Bronchial epithelial cell (primary cell): ENCODE data around the gene ATG10. TPM values are rescaled to one million over a fixed set of nuclear protein-coding genes. Genes with fewer than 3 reads are reported as not detected.
"Not testable (repeated sequence)": the region's sequence is repeated elsewhere in the genome, so short reads cannot be mapped to it uniquely, and the experiment has no call there.

Experiments
- DNase-seq: peaks from one replicate; pipeline ENCODE4 v3.0.0-alpha.2; 2010; ENCODE audit warnings: low read depth
- FAIRE-seq: peaks from 2 replicates; lab custom pipeline; 2011; peaks lifted over from hg19 to GRCh38; lab: Jason Lieb, UNC
- H3K27me3 ChIP-seq: 2 replicates; pipeline ENCODE4 v1.5.1; 2011; ENCODE audit warnings: low read length; ENCODE audit not compliant: control insufficient read depth, insufficient read depth
- H3K36me3 ChIP-seq: 2 replicates; pipeline ENCODE4 v1.5.1; 2011; ENCODE audit warnings: low read length; ENCODE audit not compliant: control insufficient read depth, insufficient read depth
- H3K4me3 ChIP-seq: 2 replicates; pipeline ENCODE4 v1.5.1; 2011; ENCODE audit warnings: mild to moderate bottlenecking, low read depth, low read length, control low read depth
- total RNA-seq: library from RNA; depleted of rRNA; stranded (reverse); fragments of >200 nt; gene quantifications from 2 replicates; pipeline ENCODE4 v1.2.1, GENCODE V29; 2014
- TF ChIP-seq, protein P1 (sequence below): IDR thresholded peaks from 2 replicates; pipeline ENCODE4 v1.5.1; 2011; ENCODE audit warnings: mild to moderate bottlenecking, moderate library complexity, low read length, control low read depth, inconsistent platforms; ENCODE audit not compliant: insufficient read depth, severe bottlenecking

Gene ATG10
- total RNA-seq, 1 donor from 2014 or later, result 9.7 TPM

DNA sequence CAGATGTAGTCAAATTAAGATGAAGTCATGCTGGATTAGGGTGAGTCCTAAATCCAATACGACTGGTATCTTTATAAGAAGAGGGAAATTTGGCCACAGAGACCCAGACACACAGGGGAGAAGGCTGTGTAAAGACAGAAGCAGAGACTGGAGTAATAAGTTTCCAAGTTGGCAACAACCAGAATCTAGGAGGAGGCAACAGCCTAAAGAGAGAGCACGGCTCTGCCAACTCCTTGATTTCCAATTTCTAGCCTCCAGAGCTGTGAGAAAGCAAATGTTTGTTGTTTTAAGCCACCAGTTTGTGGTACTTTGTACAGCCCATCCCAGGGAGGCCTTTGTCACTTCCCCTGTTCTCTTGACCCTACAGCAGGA lies 74.4 kb downstream of the ATG10 start:
- DNase-seq, result no peak
- Histone ChIP-seq H3K27me3 (no peaks in the 10 kb centered on the region), H3K4me3 (no peak overlapping the region), H3K36me3 (no peaks in the 10 kb centered on the region)
- TF ChIP-seq, protein P1, sequence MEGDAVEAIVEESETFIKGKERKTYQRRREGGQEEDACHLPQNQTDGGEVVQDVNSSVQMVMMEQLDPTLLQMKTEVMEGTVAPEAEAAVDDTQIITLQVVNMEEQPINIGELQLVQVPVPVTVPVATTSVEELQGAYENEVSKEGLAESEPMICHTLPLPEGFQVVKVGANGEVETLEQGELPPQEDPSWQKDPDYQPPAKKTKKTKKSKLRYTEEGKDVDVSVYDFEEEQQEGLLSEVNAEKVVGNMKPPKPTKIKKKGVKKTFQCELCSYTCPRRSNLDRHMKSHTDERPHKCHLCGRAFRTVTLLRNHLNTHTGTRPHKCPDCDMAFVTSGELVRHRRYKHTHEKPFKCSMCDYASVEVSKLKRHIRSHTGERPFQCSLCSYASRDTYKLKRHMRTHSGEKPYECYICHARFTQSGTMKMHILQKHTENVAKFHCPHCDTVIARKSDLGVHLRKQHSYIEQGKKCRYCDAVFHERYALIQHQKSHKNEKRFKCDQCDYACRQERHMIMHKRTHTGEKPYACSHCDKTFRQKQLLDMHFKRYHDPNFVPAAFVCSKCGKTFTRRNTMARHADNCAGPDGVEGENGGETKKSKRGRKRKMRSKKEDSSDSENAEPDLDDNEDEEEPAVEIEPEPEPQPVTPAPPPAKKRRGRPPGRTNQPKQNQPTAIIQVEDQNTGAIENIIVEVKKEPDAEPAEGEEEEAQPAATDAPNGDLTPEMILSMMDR, result no peak
- no peak for FAIRE-seq

DNA sequence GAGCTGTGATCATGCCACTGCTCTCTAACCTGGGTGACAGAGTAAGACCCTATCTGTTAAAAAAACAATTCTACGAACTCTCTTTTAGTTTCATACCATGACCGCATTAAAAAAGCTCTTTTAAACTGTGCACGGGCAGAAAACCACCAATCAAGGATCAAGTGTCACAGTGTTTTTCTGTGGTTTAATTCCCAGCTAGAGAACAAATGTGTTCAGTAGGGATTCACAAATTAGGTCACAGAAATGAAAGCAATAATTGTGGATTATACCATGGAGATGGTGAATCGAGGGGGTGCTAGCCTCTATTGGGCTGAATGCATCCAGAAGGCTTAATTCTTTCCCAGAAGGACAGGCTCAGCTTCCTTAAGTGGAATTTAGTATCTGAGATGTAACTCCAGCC lies 79.1 kb downstream of the ATG10 start:
- no peak for DNase-seq
- no peaks in the 10 kb centered on the region for H3K36me3 ChIP-seq
- TF ChIP-seq, protein P1, result no peak
- no peak overlapping the region for H3K4me3 ChIP-seq
- no peak for FAIRE-seq
- H3K27me3 ChIP-seq, result no peaks in the 10 kb centered on the region

DNA sequence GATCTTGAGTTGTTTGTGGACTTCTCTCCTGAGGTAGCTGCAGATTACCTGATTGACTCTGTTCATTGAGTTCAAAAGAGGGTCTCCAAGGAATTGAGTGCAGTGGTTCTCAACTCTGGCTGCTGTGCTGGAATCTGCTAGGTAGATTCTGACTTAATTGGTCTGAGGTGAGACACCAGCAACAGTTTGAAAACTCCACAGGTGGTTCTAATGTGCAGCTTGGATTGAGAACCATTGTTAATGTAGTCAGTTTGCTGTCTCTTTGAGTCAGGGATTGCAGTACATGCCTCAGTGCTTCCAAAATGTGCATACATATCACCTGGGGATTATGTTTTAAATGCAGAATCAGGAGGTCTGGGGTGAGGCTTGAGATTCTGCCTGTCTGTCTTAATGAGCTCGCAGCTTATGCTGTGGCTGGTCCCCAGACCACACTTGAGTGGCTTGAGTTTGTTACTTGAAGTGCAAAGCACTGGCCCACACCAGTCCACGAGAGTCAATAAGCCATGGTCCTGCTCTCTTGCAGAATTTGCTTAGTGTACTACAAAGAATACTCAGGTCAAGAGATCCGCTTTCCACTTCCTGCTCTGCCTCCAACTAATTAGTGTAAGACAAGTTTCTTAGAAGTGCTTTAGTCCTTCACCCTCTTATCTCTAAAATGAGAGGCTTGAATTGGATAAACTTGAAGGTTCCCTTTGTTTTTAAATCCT lies 82.3 kb downstream of the ATG10 start:
- H3K4me3 ChIP-seq, result no peak overlapping the region
- TF ChIP-seq, protein P1, result no peak
- DNase-seq (no peak), FAIRE-seq (peak; percentile 13)
- no peaks in the 10 kb centered on the region for H3K27me3 ChIP-seq
- no peaks in the 10 kb centered on the region for H3K36me3 ChIP-seq

DNA sequence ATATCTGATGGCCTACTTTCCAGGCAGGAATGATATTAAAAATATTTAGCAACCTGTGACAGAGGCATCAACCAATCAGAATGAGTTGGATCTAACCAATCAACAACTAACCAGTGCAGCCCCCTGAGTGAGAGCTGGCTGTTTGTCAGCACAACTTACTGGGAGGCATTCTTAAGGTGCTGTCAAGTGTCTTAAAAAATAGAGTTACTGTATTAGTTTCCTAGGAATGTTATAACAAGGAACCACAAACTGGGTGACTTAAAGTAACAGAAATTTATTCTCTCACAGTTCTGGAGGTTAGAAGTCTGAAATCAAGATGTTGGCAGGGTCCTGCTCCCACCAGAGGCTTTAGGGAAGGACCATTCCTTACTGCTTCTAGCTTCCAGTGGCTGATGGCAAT lies 85.2 kb downstream of the ATG10 start:
- Histone ChIP-seq H3K4me3 (no peak overlapping the region), H3K27me3 (no peaks in the 10 kb centered on the region), H3K36me3 (no peaks in the 10 kb centered on the region)
- DNase-seq (no peak), FAIRE-seq (no peak)
- TF ChIP-seq, protein P1, result no peak

GRCh38 chr5:82058710-82059109 lies 86.9 kb downstream of the ATG10 start:
- DNase-seq, result no peak
- Histone ChIP-seq H3K4me3 (no peak overlapping the region), H3K36me3 (no peaks in the 10 kb centered on the region), H3K27me3 (no peaks in the 10 kb centered on the region)
- TF ChIP-seq, protein P1, result no peak
- no peak for FAIRE-seq

DNA sequence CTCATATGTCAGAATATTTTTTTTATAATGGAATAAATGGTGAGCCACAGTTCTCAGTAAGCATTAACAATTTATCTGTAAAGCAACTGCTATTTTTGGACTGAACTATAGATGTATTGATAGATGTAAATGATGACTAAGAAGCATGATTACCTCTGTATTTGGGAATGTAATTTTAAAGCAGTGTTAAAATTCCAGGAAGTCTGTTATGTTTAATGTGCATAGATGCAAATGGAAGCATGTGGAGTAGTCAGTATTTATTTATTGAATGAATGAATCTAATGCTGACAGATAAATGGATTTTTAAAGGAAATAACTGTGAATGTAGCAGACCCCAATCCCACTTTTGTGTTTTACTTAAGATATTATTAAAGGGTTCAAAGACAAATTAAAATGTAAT lies 95.0 kb downstream of the ATG10 start:
- FAIRE-seq (no peak), DNase-seq (no peak)
- no peaks in the 10 kb centered on the region for H3K27me3 ChIP-seq
- TF ChIP-seq, protein P1, result no peak
- no peak overlapping the region for H3K4me3 ChIP-seq
- no peaks in the 10 kb centered on the region for H3K36me3 ChIP-seq

GRCh38 chr5:82068042-82068441 lies 96.2 kb downstream of the ATG10 start:
- not testable (repeated sequence) for H3K4me3 ChIP-seq, DNase-seq, FAIRE-seq, H3K36me3 ChIP-seq, H3K27me3 ChIP-seq
